ENCODE results near the gene TSEN54. TPM values are rescaled to one million over a fixed set of nuclear protein-coding genes. Genes with fewer than 3 reads are reported as not detected.

TSEN54 gene
- total RNA-seq, 2 experiments from 2014 or later = 57.4 to 69.8 TPM

DNA sequence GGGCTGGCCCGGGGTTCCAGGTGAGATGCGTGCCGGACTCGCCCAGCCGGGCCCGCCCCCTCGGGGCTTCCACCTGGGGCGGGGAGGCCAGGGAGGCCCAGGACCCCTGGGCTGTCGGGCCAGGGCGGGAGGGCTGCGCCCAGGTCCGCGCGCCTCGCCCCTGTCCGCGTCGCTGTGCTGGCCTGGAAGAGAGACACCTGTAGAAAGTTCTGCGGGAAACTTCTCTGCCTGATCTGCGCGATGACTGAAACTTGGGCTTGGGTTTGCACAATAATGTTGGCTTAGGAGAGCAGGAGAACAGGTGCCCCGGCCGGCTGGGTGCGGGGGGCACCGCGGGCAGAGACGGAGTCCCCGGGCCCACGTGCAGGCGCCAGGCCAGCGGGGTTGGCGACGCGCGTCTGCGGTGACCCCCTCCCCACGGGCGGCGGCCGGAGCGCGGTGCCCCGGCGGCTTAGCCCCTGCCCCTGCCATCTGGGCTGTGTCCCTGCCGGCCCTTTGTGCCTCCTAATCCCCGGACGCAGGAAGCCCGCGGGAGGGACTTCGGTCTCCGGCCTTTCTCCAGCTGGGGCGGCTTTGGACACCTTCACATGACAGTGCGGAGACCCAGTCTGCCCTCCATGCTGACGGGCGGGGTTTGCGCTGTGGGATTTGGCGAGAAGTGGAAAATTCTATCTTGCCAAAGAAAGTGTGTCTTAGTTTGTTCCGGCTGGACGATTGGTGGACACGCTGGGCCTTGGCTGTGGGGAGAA is 9.7 kb downstream of the TSEN54 start:
- H3K79me2 ChIP-seq (ENCODE audit: insufficient read depth, low read depth, low read length) = no peaks in the 10 kb centered on the region
- peaks cover 19% of the 10 kb centered on the region for H3K4me1 ChIP-seq (ENCODE audit: insufficient read depth, low read length, poor library complexity, severe bottlenecking)
- H3K9me3 ChIP-seq (ENCODE audit: low read length) = no peaks in the 10 kb centered on the region
- BruUV-seq (replicated peaks) = no TSS peak
- intact Hi-C loops (cut with micrococcal nuclease; ENCODE audit: unreplicated experiment) = loop anchor here (2.0 kb wide), 4 partner anchors 45 to 255 kb away; partner anchors contain the start of gene MIF4GD
- no peaks in the 10 kb centered on the region for H4K20me1 ChIP-seq (ENCODE audit: insufficient read depth, low read length)
- ChIA-PET CTCF (ENCODE audit: unreplicated experiment) (interaction anchor here (0.7 to 1.0 kb wide), 3 partner anchors 10 to 255 kb away, joined by 3 to 4 read pairs (median 4); partner anchors contain the start of genes MIF4GD and TSEN54), POLR2A (interaction anchor here (0.6 to 1.2 kb wide), 4 partner anchors 16 to 909 kb away, joined by 3 to 6 read pairs (median 3); partner anchors contain the start of gene SLC25A19)
- H3K36me3 ChIP-seq (ENCODE audit: insufficient read depth, low read length) = peaks cover 24% of the 10 kb centered on the region
- no peak for DNase-seq (ENCODE audit: low spot score)
- H3K9me2 ChIP-seq (ENCODE audit: insufficient read depth, low read length) = no peaks in the 10 kb centered on the region
- no peak overlapping the region for H3K27ac ChIP-seq (ENCODE audit: low read depth, low read length, poor library complexity, severe bottlenecking)
- H2AFZ ChIP-seq (ENCODE audit: low read length) = peak overlapping the region; percentile 83
- TF ChIP-seq EZH2phosphoT487 (IDR thresholded peaks at IDR 0.05; ENCODE audit: borderline replicate concordance, low read depth, low read length) = no peak
- TF ChIP-seq, protein P1, sequence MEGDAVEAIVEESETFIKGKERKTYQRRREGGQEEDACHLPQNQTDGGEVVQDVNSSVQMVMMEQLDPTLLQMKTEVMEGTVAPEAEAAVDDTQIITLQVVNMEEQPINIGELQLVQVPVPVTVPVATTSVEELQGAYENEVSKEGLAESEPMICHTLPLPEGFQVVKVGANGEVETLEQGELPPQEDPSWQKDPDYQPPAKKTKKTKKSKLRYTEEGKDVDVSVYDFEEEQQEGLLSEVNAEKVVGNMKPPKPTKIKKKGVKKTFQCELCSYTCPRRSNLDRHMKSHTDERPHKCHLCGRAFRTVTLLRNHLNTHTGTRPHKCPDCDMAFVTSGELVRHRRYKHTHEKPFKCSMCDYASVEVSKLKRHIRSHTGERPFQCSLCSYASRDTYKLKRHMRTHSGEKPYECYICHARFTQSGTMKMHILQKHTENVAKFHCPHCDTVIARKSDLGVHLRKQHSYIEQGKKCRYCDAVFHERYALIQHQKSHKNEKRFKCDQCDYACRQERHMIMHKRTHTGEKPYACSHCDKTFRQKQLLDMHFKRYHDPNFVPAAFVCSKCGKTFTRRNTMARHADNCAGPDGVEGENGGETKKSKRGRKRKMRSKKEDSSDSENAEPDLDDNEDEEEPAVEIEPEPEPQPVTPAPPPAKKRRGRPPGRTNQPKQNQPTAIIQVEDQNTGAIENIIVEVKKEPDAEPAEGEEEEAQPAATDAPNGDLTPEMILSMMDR (conservative IDR thresholded peaks at IDR 0.05; ENCODE audit: low read length) = no peak
- peak overlapping the region; percentile 96 for H3K4me2 ChIP-seq (ENCODE audit: low read length)
- H3K4me3 ChIP-seq (ENCODE audit: low read depth, low read length, poor library complexity, severe bottlenecking) = peak overlapping the region; percentile 72

DNA sequence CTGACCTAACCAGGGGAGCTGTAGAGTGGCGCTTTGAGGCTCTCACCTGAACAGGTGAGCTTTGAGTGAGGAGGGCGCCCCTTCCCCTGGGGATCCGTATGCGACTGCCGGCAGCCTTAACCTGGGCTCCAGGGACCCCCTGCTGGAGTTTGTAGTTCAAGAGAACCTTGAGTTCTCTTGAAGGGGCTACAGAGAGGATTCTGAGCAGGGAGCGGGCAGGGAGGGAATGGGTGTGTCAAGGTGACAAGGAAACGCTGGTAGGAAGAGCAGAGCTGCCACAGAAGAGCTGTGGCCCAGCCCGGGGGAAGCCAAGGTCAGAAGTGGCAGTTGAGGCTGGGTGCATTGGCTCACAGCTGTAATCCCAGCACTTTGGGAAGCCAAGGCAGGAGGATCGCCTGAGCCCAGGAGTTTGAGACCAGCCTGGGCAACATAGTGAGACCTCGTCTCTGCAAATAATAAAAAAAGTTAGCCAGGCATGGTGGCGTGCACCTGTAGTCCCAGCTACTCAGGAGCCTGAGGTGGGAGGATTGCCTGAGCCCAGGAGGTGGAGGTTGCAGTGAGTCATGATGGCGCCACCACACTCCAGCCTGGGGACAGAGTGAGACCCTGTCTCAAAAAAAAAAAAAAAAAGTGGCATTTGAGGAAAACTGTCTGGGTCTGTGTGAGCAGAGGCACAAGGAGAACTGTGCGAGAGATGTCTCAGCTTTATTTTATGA is 10.4 kb downstream of the TSEN54 start:
- CTCF ChIA-PET (ENCODE audit: unreplicated experiment) = interaction anchor here (1.1 kb wide), 1 partner anchor 10 kb away, joined by 3 read pairs; the partner anchor contains the start of gene TSEN54
- Histone ChIP-seq H4K20me1 (ENCODE audit: insufficient read depth, low read length) (no peaks in the 10 kb centered on the region), H3K4me3 (ENCODE audit: low read depth, low read length, poor library complexity, severe bottlenecking) (peak overlapping the region; percentile 72), H3K79me2 (ENCODE audit: insufficient read depth, low read depth, low read length) (no peaks in the 10 kb centered on the region), H3K4me2 (ENCODE audit: low read length) (peak overlapping the region; percentile 96), H3K9me3 (ENCODE audit: low read length) (no peaks in the 10 kb centered on the region), H2AFZ (ENCODE audit: low read length) (no peak overlapping the region), H3K9me2 (ENCODE audit: insufficient read depth, low read length) (no peaks in the 10 kb centered on the region), H3K27ac (ENCODE audit: low read depth, low read length, poor library complexity, severe bottlenecking) (no peak overlapping the region), H3K4me1 (ENCODE audit: insufficient read depth, low read length, poor library complexity, severe bottlenecking) (peaks cover 19% of the 10 kb centered on the region), H3K36me3 (ENCODE audit: insufficient read depth, low read length) (peaks cover 16% of the 10 kb centered on the region)
- no peak for DNase-seq (ENCODE audit: low spot score)
- POLR2A ChIA-PET = interaction anchor here (0.8 to 1.2 kb wide), 4 partner anchors 23 to 653 kb away, joined by 3 to 6 read pairs (median 4); partner anchors contain the start of gene SLC25A19
- BruUV-seq (replicated peaks) = no TSS peak
- TF ChIP-seq, protein P1 (conservative IDR thresholded peaks at IDR 0.05; ENCODE audit: low read length) = no peak
- no peak for TF ChIP-seq EZH2phosphoT487 (IDR thresholded peaks at IDR 0.05; ENCODE audit: borderline replicate concordance, low read depth, low read length)
- intact Hi-C loops (cut with micrococcal nuclease; ENCODE audit: unreplicated experiment) = no loop called here

All from OCI-LY7 (cell line).